SK-N-SH treated with all-trans-retinoic acid at 6 μM for 48 hours (cell line): ENCODE measurements around the gene KCNK5.
A peak's percentile ranks its signal among the peaks of the same experiment; 100 is the strongest.

ENCODE experiments used
- ATAC-seq: fragments of 200-7000 bp; cut with Tn5 transposase; 3 replicates; pipeline ENCODE4 v1.9.1; 2020; ENCODE audit warnings: mild to moderate bottlenecking, moderate library complexity
- ARNTL ChIP-seq: fragments of 450-650 bp; formaldehyde crosslinking; IDR thresholded peaks from 2 replicates; pipeline ENCODE4 v1.5.0; 2020; ENCODE audit warnings: low read depth, mild to moderate bottlenecking, moderate library complexity, borderline replicate concordance
- BACH2 ChIP-seq: fragments of 250-450 bp; sonication (Bioruptor Pico); IDR thresholded peaks from 2 replicates; pipeline ENCODE4 v1.9.0; 2021; ENCODE audit warnings: mild to moderate bottlenecking, borderline replicate concordance
- CSDC2 ChIP-seq: fragments of 250-450 bp; sonication (Bioruptor Pico); IDR thresholded peaks from 2 replicates; pipeline ENCODE4 v1.5.0; 2020; ENCODE audit warnings: mild to moderate bottlenecking, moderate library complexity
- CSRNP3 ChIP-seq: fragments of 250-450 bp; sonication (Bioruptor Pico); IDR thresholded peaks from 2 replicates; pipeline ENCODE4 v1.5.1; 2021; ENCODE audit warnings: mild to moderate bottlenecking, moderate library complexity
- ESRRG ChIP-seq: fragments of 250-450 bp; sonication (Bioruptor Pico); IDR thresholded peaks from 2 replicates; pipeline ENCODE4 v1.6.1; 2021; ENCODE audit warnings: mild to moderate bottlenecking
- GLIS3 ChIP-seq: fragments of 250-450 bp; sonication (Bioruptor Pico); IDR thresholded peaks from 2 replicates; pipeline ENCODE4 v1.5.0; 2020; ENCODE audit warnings: mild to moderate bottlenecking, moderate library complexity
- ISL1 ChIP-seq: fragments of 250-450 bp; sonication (Bioruptor Pico); IDR thresholded peaks from 2 replicates; pipeline ENCODE4 v2.1.2; 2022; ENCODE audit warnings: mild to moderate bottlenecking, moderate library complexity
- OSR1 ChIP-seq: fragments of 250-450 bp; sonication (Bioruptor Pico); IDR thresholded peaks from 2 replicates; pipeline ENCODE4 v1.8.0; 2022; ENCODE audit warnings: moderate library complexity, mild to moderate bottlenecking, inconsistent platforms
- PATZ1 ChIP-seq: fragments of 250-450 bp; sonication (Bioruptor Pico); IDR thresholded peaks from 2 replicates; pipeline ENCODE4 v1.8.0; 2020; ENCODE audit warnings: mild to moderate bottlenecking, moderate library complexity, borderline replicate concordance
- POU6F1 ChIP-seq: fragments of 250-450 bp; sonication (Bioruptor Pico); IDR thresholded peaks from 2 replicates; pipeline ENCODE4 v1.8.0; 2021; ENCODE audit warnings: low read depth, mild to moderate bottlenecking, moderate library complexity, borderline replicate concordance
- PPARA ChIP-seq: fragments of 250-450 bp; sonication (Bioruptor Pico); IDR thresholded peaks from 2 replicates; pipeline ENCODE4 v1.5.0; 2020; ENCODE audit warnings: mild to moderate bottlenecking, borderline replicate concordance
- RARB ChIP-seq: fragments of 250-450 bp; sonication (Bioruptor Pico); IDR thresholded peaks from 2 replicates; pipeline ENCODE4 v1.8.0; 2021; ENCODE audit warnings: mild to moderate bottlenecking, moderate library complexity
- SNAI2 ChIP-seq: fragments of 250-450 bp; sonication (Bioruptor Pico); IDR thresholded peaks from 2 replicates; pipeline ENCODE4 v1.5.0; 2020; ENCODE audit warnings: mild to moderate bottlenecking, moderate library complexity
- TCF4 ChIP-seq: fragments of 250-450 bp; sonication (Bioruptor Pico); IDR thresholded peaks from 2 replicates; pipeline ENCODE4 v1.8.0; 2021; ENCODE audit warnings: mild to moderate bottlenecking, moderate library complexity, borderline replicate concordance
- TSHZ2 ChIP-seq: fragments of 250-450 bp; sonication (Bioruptor Pico); IDR thresholded peaks from 2 replicates; pipeline ENCODE4 v1.5.0; 2020; ENCODE audit warnings: mild to moderate bottlenecking, moderate library complexity
- ZC3H10 ChIP-seq: fragments of 250-450 bp; sonication (Bioruptor Pico); IDR thresholded peaks from 2 replicates; pipeline ENCODE4 v1.5.1; 2021; ENCODE audit warnings: mild to moderate bottlenecking, moderate library complexity
- ZNF565 ChIP-seq: fragments of 450-650 bp; formaldehyde crosslinking; conservative IDR thresholded peaks from 2 replicates; pipeline ENCODE4 v1.5.0; 2020; ENCODE audit warnings: low read depth, mild to moderate bottlenecking, moderate library complexity
- ZNF70 ChIP-seq: fragments of 450-650 bp; formaldehyde crosslinking; IDR thresholded peaks from 2 replicates; pipeline ENCODE4 v1.5.0; 2020; ENCODE audit warnings: mild to moderate bottlenecking, moderate library complexity
- ZNF8 ChIP-seq: fragments of 450-650 bp; formaldehyde crosslinking; IDR thresholded peaks from 2 replicates; pipeline ENCODE4 v1.5.0; 2020; ENCODE audit warnings: mild to moderate bottlenecking, moderate library complexity

The KCNK5 gene

GRCh38 chr6:39189915-39190544, 39.2 kb downstream of the KCNK5 start:
- peak; percentile 32; the same call in 1 of the 3 replicates for ATAC-seq
- TF ChIP-seq ZC3H10 (CRISPR knock-in tag) (no peak), ZNF8 (CRISPR knock-in tag) (no peak), ARNTL (no peak), BACH2 (CRISPR knock-in tag) (no peak), SNAI2 (CRISPR knock-in tag) (no peak), PATZ1 (CRISPR knock-in tag) (no peak), ESRRG (CRISPR knock-in tag) (no peak), RARB (CRISPR knock-in tag) (no peak), POU6F1 (CRISPR knock-in tag) (no peak), OSR1 (CRISPR knock-in tag) (no peak), ISL1 (CRISPR knock-in tag) (no peak), GLIS3 (CRISPR knock-in tag) (no peak), TSHZ2 (no peak), ZNF70 (CRISPR knock-in tag) (no peak), PPARA (CRISPR knock-in tag) (no peak), CSDC2 (CRISPR knock-in tag) (no peak)

GRCh38 chr6:39189131-39189530, 40.1 kb downstream of the KCNK5 start:
- no peak for TF ChIP-seq ARNTL
- TF ChIP-seq GLIS3 (CRISPR knock-in tag), result no peak
- TF ChIP-seq BACH2 (CRISPR knock-in tag), result no peak
- TF ChIP-seq TSHZ2, result no peak
- no peak for TF ChIP-seq ZNF8 (CRISPR knock-in tag)
- no peak for TF ChIP-seq OSR1 (CRISPR knock-in tag)
- TF ChIP-seq PPARA (CRISPR knock-in tag), result no peak
- TF ChIP-seq SNAI2 (CRISPR knock-in tag), result no peak
- no peak for TF ChIP-seq POU6F1 (CRISPR knock-in tag)

GRCh38 chr6:39188571-39188970, 40.7 kb downstream of the KCNK5 start:
- ATAC-seq, result no peak
- TF ChIP-seq SNAI2 (CRISPR knock-in tag) (no peak), ZNF565 (CRISPR knock-in tag) (no peak), ZNF70 (CRISPR knock-in tag) (no peak), ARNTL (no peak), OSR1 (CRISPR knock-in tag) (no peak), PPARA (CRISPR knock-in tag) (no peak), ZNF8 (CRISPR knock-in tag) (no peak), TSHZ2 (no peak), CSRNP3 (CRISPR knock-in tag) (no peak), CSDC2 (CRISPR knock-in tag) (no peak), ZC3H10 (CRISPR knock-in tag) (no peak), ISL1 (CRISPR knock-in tag) (no peak), TCF4 (CRISPR knock-in tag) (no peak)

More at GRCh38 chr6:39189131-39189530, 40.1 kb downstream of the KCNK5 start:
- no peak for ATAC-seq
